ENCODE results near the gene ATG10.

The ATG10 gene

GRCh38 chr5:82168294-82168693 is 196.5 kb downstream of the ATG10 start:
- H3K4me3 ChIP-seq (ENCODE audit: low read depth, low read length) = no peak overlapping the region
- in situ Hi-C loops (cut with HindIII; ENCODE audit: low sequenced_read_pairs) = no loop called here
- DNase-seq (ENCODE audit: low read depth, low spot score) = no peak
- TF ChIP-seq, protein P1, sequence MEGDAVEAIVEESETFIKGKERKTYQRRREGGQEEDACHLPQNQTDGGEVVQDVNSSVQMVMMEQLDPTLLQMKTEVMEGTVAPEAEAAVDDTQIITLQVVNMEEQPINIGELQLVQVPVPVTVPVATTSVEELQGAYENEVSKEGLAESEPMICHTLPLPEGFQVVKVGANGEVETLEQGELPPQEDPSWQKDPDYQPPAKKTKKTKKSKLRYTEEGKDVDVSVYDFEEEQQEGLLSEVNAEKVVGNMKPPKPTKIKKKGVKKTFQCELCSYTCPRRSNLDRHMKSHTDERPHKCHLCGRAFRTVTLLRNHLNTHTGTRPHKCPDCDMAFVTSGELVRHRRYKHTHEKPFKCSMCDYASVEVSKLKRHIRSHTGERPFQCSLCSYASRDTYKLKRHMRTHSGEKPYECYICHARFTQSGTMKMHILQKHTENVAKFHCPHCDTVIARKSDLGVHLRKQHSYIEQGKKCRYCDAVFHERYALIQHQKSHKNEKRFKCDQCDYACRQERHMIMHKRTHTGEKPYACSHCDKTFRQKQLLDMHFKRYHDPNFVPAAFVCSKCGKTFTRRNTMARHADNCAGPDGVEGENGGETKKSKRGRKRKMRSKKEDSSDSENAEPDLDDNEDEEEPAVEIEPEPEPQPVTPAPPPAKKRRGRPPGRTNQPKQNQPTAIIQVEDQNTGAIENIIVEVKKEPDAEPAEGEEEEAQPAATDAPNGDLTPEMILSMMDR (IDR thresholded peaks at IDR 0.05; ENCODE audit: low read depth, low read length) = no peak

- no peak for DNase-seq (ENCODE audit: low read depth, low spot score)
- H3K4me3 ChIP-seq (ENCODE audit: low read depth, low read length) = no peak overlapping the region
- in situ Hi-C loops (cut with HindIII; ENCODE audit: low sequenced_read_pairs) = no loop called here
- TF ChIP-seq, protein P1 (IDR thresholded peaks at IDR 0.05; ENCODE audit: low read depth, low read length) = no peak
These were observed 198.1 kb downstream of the ATG10 start for GRCh38 chr5:82169892-82170291.

DNA sequence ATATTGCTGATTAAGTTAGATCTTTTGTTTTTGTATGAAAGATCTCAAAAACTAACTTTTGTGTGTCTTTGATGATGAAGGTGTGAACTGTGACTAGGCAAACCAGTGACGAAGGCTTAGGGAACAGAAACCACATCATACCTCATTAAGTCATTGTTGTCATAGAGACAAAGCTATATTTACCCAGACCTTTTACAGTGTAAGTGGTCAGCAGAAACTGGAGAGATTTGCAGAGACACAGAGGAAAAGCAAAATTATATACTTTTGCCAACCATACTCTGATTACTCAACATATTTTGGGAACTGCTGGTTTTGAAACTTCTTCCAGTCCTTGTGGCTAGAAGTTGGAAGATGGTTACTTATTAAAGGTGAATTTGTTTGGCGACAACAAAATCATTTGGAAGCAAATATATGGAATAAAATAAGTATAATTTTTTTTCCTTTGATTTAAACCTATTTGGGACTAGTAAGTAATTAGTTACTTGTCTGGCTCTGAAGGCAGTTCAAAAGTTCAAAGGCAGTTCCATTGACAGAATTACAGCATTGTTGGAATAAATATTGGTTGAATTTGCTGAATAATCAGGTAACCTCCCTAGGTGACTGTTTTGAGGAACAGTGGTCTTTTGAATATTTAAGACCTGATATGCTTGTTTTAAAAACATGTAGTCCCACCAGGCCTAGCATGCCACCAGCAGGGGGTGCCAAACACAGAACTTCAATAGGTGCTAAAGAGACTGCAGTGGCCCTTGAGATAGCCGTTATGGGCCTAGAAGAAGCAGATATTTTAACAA is 202.5 kb downstream of the ATG10 start:
- TF ChIP-seq, protein P1 (IDR thresholded peaks at IDR 0.05; ENCODE audit: low read depth, low read length) = peak; percentile 72
- peak; percentile 89 for DNase-seq (ENCODE audit: low read depth, low spot score)
- no peak overlapping the region for H3K4me3 ChIP-seq (ENCODE audit: low read depth, low read length)
- in situ Hi-C loops (cut with HindIII; ENCODE audit: low sequenced_read_pairs) = no loop called here

DNA sequence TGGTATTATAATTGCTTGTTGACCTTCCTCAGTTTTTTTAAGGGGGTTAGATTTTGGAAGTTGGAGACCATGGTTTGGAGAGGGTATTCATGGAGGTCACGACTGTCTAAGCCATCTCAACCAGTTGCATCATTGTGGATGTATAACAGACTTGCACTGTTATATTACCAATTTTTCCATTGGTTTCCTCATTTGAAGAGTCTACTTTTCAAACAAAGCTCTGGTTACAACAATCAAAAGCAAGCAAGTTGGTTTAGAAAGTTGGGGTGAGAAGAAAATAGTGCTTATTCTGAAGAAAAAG is 203.0 kb downstream of the ATG10 start:
- DNase-seq (ENCODE audit: low read depth, low spot score) = no peak
- TF ChIP-seq, protein P1 (IDR thresholded peaks at IDR 0.05; ENCODE audit: low read depth, low read length) = no peak
- no peak overlapping the region for H3K4me3 ChIP-seq (ENCODE audit: low read depth, low read length)
- in situ Hi-C loops (cut with HindIII; ENCODE audit: low sequenced_read_pairs) = no loop called here

DNA sequence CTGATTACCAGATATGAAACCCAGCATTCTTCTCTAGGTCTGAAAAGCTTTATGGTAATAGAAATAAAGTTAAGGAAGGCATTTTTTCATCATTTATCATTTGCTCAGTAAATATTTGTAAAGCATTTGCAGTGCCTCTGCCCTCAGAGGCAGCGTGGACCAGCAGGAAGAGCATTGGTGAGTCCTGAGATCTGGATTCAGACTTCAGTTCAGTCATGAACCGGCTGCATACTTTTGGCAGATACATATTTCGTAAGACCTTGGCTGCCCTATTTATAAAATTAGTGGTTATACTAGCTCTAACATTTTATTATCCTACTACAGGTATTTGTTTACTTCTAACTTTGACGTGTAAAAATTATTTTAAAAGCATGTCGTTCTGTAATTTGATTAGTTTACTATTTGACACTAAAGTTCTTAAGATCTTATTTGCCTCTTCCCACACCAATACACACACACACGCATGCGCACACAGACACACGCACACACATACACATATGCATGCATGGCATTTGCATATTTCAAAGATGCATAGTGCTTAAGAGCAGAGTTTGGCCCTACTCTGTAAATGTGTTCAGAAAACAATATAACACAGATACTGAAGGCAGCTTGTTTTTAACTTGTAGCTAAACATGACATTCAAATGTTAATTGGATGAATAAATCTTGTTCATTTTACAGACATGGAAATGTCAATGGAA is 204.4 kb downstream of the ATG10 start:
- no peak overlapping the region for H3K4me3 ChIP-seq (ENCODE audit: low read depth, low read length)
- TF ChIP-seq, protein P1 (IDR thresholded peaks at IDR 0.05; ENCODE audit: low read depth, low read length) = no peak
- in situ Hi-C loops (cut with HindIII; ENCODE audit: low sequenced_read_pairs) = no loop called here
- no peak for DNase-seq (ENCODE audit: low read depth, low spot score)

DNA sequence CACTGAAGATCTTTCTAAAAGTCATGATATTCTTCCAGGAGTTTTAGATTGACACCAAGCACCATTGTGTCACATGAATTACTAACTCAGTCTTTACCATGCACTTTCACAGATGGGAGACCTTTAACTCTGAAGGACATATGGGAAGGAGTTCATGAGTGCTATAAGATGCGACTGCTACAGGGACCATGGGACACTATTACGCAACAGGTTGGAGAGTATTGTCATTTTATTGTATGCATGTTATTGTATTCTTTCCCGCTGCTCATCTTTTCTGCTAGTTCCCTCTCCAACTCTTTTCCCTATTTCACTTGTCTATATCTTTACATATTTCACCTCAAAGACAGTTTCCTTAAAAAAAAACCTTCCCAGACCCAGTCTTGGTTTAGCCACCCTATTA is 206.6 kb downstream of the ATG10 start:
- no peak for DNase-seq (ENCODE audit: low read depth, low spot score)
- in situ Hi-C loops (cut with HindIII; ENCODE audit: low sequenced_read_pairs) = no loop called here
- TF ChIP-seq, protein P1 (IDR thresholded peaks at IDR 0.05; ENCODE audit: low read depth, low read length) = no peak
- no peak overlapping the region for H3K4me3 ChIP-seq (ENCODE audit: low read depth, low read length)

Measured in astrocyte of the spinal cord (primary cell).